HepG2 (cell line): ENCODE measurements around the gene NPHP4. TPM values are rescaled to one million over a fixed set of nuclear protein-coding genes. Genes with fewer than 3 reads are reported as not detected.
A peak's percentile ranks its signal among the peaks of the same experiment; 100 is the strongest.

Experiments
- ATAC-seq: fragments of 200-7000 bp; cut with Tn5 transposase; 3 replicates; pipeline ENCODE4 v1.9.1; 2020; ENCODE audit warnings: mild to moderate bottlenecking, moderate library complexity
- BruUV-seq: library from RNA; stranded (reverse); fragments of 400-500 nt; replicated peaks from 2 replicates; lab custom pipeline; 2021; lab: Mats Ljungman, UMichigan
- CTCF ChIA-PET: fragments of 300-600 bp; formaldehyde crosslinking; extraction: SDS; loops from one replicate; lab custom pipeline; 2021; ENCODE audit warnings: low total read pairs, inconsistent platforms, low intra/inter-chr PET ratio; lab: Yijun Ruan, JAX
- POLR2A ChIA-PET: fragments of 350-600 bp; sonication (Branson Sonifier 250); formaldehyde crosslinking; loops from one replicate; lab custom pipeline; 2020; ENCODE audit warnings: antibody characterized with exemption, inconsistent platforms; lab: Yijun Ruan, JAX
- DNase-seq: peaks from one replicate; pipeline ENCODE4 v3.0.0-alpha.2; 2015; ENCODE audit warnings: low spot score
- FAIRE-seq: peaks from 3 replicates; lab custom pipeline; 2011; peaks lifted over from hg19 to GRCh38; lab: Jason Lieb, UNC
- H2AFZ ChIP-seq: one replicate; pipeline ENCODE4 v1.6.1; 2011; ENCODE audit warnings: low read length, inconsistent platforms
- H3K27ac ChIP-seq: fragments of 300-600 bp; 3 replicates; pipeline ENCODE4 v1.8.0; 2011; ENCODE audit warnings: mixed run types, mild to moderate bottlenecking, mixed read lengths, low read length, inconsistent platforms; ENCODE audit not compliant: insufficient read depth; ENCODE audit errors: extremely low read length
- H3K27me3 ChIP-seq, 2 experiments: fragments of 200-600 bp in 1 of 2; 2 replicates in 1 of 2; 3 replicates in 1 of 2; pipeline versions ENCODE4 v1.6.0 to v1.8.0; 2011; ENCODE audit warnings: low read length in 2 of 2, mild to moderate bottlenecking in 2 of 2, moderate library complexity in 2 of 2, inconsistent platforms in 1 of 2; ENCODE audit not compliant: insufficient read depth in 2 of 2, control insufficient read depth in 1 of 2
- H3K36me3 ChIP-seq, 2 experiments: fragments of 200-600 bp in 1 of 2; replicated peaks in 1 of 2; 2 replicates in 1 of 2; 3 replicates in 1 of 2; pipeline versions ENCODE4 v1.5.1 to v1.8.0; 2011; ENCODE audit warnings: low read length in 2 of 2, inconsistent platforms in 1 of 2; ENCODE audit not compliant: insufficient read depth in 2 of 2, control insufficient read depth in 1 of 2
- H3K4me1 ChIP-seq: 2 replicates; pipeline ENCODE4 v1.5.1; 2012; ENCODE audit warnings: low read length, inconsistent platforms; ENCODE audit not compliant: insufficient read depth
- H3K4me2 ChIP-seq: 2 replicates; pipeline ENCODE4 v1.6.0; 2011; ENCODE audit warnings: low read depth, low read length, inconsistent platforms
- H3K4me3 ChIP-seq, 3 experiments: fragments of 200-600 bp in 1 of 3; sonication (generic), shearing (Covaris generic) in 1 of 3; replicated peaks in 1 of 3; 2 replicates each; pipeline ENCODE4 v1.5.1; 2011 to 2016; ENCODE audit warnings: low read length in 3 of 3, inconsistent platforms in 2 of 3, low read depth in 2 of 3, mild to moderate bottlenecking in 2 of 3, control low read depth in 1 of 3, mixed read lengths in 1 of 3; ENCODE audit not compliant: insufficient read depth in 1 of 3
- H3K79me2 ChIP-seq: one replicate; pipeline ENCODE4 v1.6.1; 2011; ENCODE audit warnings: low read length, inconsistent platforms; ENCODE audit not compliant: insufficient read depth
- H3K9ac ChIP-seq: 2 replicates; pipeline ENCODE4 v1.6.0; 2011; ENCODE audit warnings: mild to moderate bottlenecking, low read depth, low read length, inconsistent platforms; ENCODE audit not compliant: insufficient read depth
- H3K9me3 ChIP-seq: 2 replicates; pipeline ENCODE4 v1.5.1; 2012; ENCODE audit warnings: mild to moderate bottlenecking, low read length
- H4K20me1 ChIP-seq: 2 replicates; pipeline ENCODE4 v1.6.0; 2011; ENCODE audit warnings: inconsistent platforms, mild to moderate bottlenecking, low read length, moderate library complexity; ENCODE audit not compliant: insufficient read depth
- MAZ ChIP-seq, 2 experiments: sonication (generic) in 1 of 2; formaldehyde crosslinking in 1 of 2; IDR thresholded peaks; 2 replicates each; pipeline versions ENCODE4 v1.5.0 to v1.6.1; 2012 to 2020; ENCODE audit warnings: low read depth in 2 of 2, mild to moderate bottlenecking in 2 of 2, borderline replicate concordance in 1 of 2, improper control_type of control experiment in 1 of 2, low read length in 1 of 2, missing genetic modification reagents in 1 of 2, moderate library complexity in 1 of 2
- WGBS: methylation state at CpG from one replicate; pipeline ENCODE4 v1.1.6; 2017; ENCODE audit warnings: low lambda C conversion rate; 5-methylcytosine and 5-hydroxymethylcytosine counted together
- in situ Hi-C: cut with HindIII; loops from 2 replicates; pipeline ENCODE4 v1.10.0; 2017; ENCODE audit warnings: low pct_unique_long_range_greater_than_20kb; ENCODE audit not compliant: extremely low pct_ligation_motif_present
- intact Hi-C: fragments of 100-400 bp; cut with micrococcal nuclease; formaldehyde crosslinking; loops from one replicate; pipeline ENCODE4 v1.10.0; 2022; ENCODE audit not compliant: unreplicated experiment
- polyA plus RNA-seq, 8 experiments: library from polyadenylated mRNA; depleted of rRNA in 3 of 8; stranded (reverse) in 7 of 8; unstranded in 1 of 8; fragments of >200 nt; fragmentation: Illumina TruSeq in 4 of 8; extraction: Trizol in 4 of 8; gene quantifications; 2 replicates each; pipeline versions ENCODE4 v1.2.1 to v1.2.3, GENCODE V29; 2011 to 2016; ENCODE audit warnings: low read depth in 4 of 8, missing spikeins in 1 of 8, mixed read lengths in 1 of 8; ENCODE audit not compliant: insufficient read depth in 1 of 8
- total RNA-seq, 5 experiments: library from RNA; depleted of rRNA; stranded (reverse); fragments of >200 nt; fragmentation: Illumina TruSeq; extraction: Trizol; gene quantifications; 2 replicates each; pipeline ENCODE4 v1.2.3, GENCODE V29; 2016; ENCODE audit warnings: low read depth in 1 of 5
- TF ChIP-seq, protein P1 (sequence below): sonication (generic); formaldehyde crosslinking; IDR thresholded peaks from 2 replicates; pipeline ENCODE4 v1.5.1; 2020; ENCODE audit warnings: mild to moderate bottlenecking, missing genetic modification reagents, moderate library complexity

NPHP4 gene
- total and polyA plus RNA-seq, 2 of the 13 experiments (the other 11 are each of a cell fraction or from before 2014, with no cell fraction given): 4.4 to 6.8 TPM

DNA sequence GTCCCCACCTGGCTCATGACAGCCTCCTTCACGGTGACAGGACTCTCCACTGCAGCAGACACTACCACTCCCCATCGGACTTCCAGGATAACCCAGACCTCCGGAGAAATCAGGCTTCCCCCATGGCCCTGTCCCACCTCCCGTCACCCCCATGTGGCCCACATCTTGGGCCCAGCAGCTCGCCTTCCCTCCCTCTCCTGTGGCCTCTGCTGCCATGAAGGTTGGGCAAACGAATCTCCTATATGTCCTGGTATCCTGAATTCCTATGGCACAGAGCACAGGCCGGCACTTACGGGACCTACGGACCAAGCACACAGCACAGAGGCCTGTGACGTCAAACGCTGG, 82.0 kb downstream of the NPHP4 start:
- 94% methylated on average over 11 of the region's 11 CpGs for WGBS
- CTCF ChIA-PET: no interaction called here
- BruUV-seq: no TSS peak

More for the DNA sequence above, 82.0 kb downstream of the NPHP4 start:
- H3K79me2 ChIP-seq: no peaks in the 10 kb centered on the region
- peaks cover 3 to 25% of the 10 kb centered on the region in 2 experiments; a peak in 4 of 5 replicates for H3K36me3 ChIP-seq
- peaks cover 9% of the 10 kb centered on the region for H3K4me1 ChIP-seq
- no peak overlapping the region for H3K27ac ChIP-seq
- intact Hi-C loops (no loop called here), in situ Hi-C loops (no loop called here)
- ATAC-seq (no peak), FAIRE-seq (no peak), DNase-seq (no peak)
- no peak overlapping the region for H3K9ac ChIP-seq
- H3K4me3 ChIP-seq: no peak overlapping the region
- POLR2A ChIA-PET: no interaction called here
- no peaks in the 10 kb centered on the region for H3K27me3 ChIP-seq
- no peak overlapping the region for H3K4me2 ChIP-seq
- no peak overlapping the region for H2AFZ ChIP-seq
- TF ChIP-seq MAZ (IDR thresholded peaks at IDR 0.05; ENCODE audit: borderline replicate concordance, low read depth, low read length) (no peak), MAZ (CRISPR knock-in tag; IDR thresholded peaks at IDR 0.05; ENCODE audit: low read depth) (no peak)
- TF ChIP-seq, protein P1, sequence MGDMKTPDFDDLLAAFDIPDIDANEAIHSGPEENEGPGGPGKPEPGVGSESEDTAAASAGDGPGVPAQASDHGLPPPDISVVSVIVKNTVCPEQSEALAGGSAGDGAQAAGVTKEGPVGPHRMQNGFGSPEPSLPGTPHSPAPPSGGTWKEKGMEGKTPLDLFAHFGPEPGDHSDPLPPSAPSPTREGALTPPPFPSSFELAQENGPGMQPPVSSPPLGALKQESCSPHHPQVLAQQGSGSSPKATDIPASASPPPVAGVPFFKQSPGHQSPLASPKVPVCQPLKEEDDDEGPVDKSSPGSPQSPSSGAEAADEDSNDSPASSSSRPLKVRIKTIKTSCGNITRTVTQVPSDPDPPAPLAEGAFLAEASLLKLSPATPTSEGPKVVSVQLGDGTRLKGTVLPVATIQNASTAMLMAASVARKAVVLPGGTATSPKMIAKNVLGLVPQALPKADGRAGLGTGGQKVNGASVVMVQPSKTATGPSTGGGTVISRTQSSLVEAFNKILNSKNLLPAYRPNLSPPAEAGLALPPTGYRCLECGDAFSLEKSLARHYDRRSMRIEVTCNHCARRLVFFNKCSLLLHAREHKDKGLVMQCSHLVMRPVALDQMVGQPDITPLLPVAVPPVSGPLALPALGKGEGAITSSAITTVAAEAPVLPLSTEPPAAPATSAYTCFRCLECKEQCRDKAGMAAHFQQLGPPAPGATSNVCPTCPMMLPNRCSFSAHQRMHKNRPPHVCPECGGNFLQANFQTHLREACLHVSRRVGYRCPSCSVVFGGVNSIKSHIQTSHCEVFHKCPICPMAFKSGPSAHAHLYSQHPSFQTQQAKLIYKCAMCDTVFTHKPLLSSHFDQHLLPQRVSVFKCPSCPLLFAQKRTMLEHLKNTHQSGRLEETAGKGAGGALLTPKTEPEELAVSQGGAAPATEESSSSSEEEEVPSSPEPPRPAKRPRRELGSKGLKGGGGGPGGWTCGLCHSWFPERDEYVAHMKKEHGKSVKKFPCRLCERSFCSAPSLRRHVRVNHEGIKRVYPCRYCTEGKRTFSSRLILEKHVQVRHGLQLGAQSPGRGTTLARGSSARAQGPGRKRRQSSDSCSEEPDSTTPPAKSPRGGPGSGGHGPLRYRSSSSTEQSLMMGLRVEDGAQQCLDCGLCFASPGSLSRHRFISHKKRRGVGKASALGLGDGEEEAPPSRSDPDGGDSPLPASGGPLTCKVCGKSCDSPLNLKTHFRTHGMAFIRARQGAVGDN: 0 out of 2 replicates have a peak, but pooled peaks have one; percentile 11
- H3K9me3 ChIP-seq: no peaks in the 10 kb centered on the region
- no peaks in the 10 kb centered on the region for H4K20me1 ChIP-seq
